WTC11 (cell line): Measurements from ENCODE around the gene ATP5F1A.

Source experiments
- CREB1 ChIP-seq: sonication (generic); formaldehyde crosslinking; IDR thresholded peaks from 2 replicates; pipeline ENCODE4 v1.8.0; 2023; ENCODE audit warnings: mild to moderate bottlenecking, missing genetic modification reagents
- ELF4 ChIP-seq: sonication (generic); formaldehyde crosslinking; IDR thresholded peaks from 2 replicates; pipeline ENCODE4 v1.8.1; 2022; ENCODE audit warnings: low read depth, mild to moderate bottlenecking, moderate library complexity, missing genetic modification reagents
- FOXP1 ChIP-seq: sonication (generic); formaldehyde crosslinking; IDR thresholded peaks from 2 replicates; pipeline ENCODE4 v1.8.0; 2022; ENCODE audit warnings: missing genetic modification reagents, mild to moderate bottlenecking, moderate library complexity, borderline replicate concordance
- JUN ChIP-seq: sonication (generic); formaldehyde crosslinking; IDR thresholded peaks from 2 replicates; pipeline ENCODE4 v1.8.0; 2023; ENCODE audit warnings: mild to moderate bottlenecking, missing genetic modification reagents
- NR3C1 ChIP-seq: sonication (generic); formaldehyde crosslinking; conservative IDR thresholded peaks from 2 replicates; pipeline ENCODE4 v1.8.1; 2023; ENCODE audit warnings: low read depth, mild to moderate bottlenecking, missing genetic modification reagents
- ZBTB21 ChIP-seq: sonication (generic); formaldehyde crosslinking; IDR thresholded peaks from 2 replicates; pipeline ENCODE4 v1.8.1; 2023; ENCODE audit warnings: mild to moderate bottlenecking, missing genetic modification reagents, borderline replicate concordance
- ZNF423 ChIP-seq: fragments of 250-450 bp; sonication (Bioruptor Pico); IDR thresholded peaks from 2 replicates; pipeline ENCODE4 v2.1.2; 2022; ENCODE audit warnings: mild to moderate bottlenecking, moderate library complexity
- TF ChIP-seq, protein P1 (sequence below): sonication (generic); formaldehyde crosslinking; IDR thresholded peaks from 2 replicates; pipeline ENCODE4 v1.8.1; 2022; ENCODE audit warnings: low read depth, missing genetic modification reagents, borderline replicate concordance
- TF ChIP-seq, protein P2 (sequence below): fragments of 200-600 bp; IDR thresholded peaks from 2 replicates; pipeline ENCODE4 v1.8.0; 2022; ENCODE audit warnings: antibody characterized with exemption
- TF ChIP-seq, protein P3 (sequence below): sonication (generic); formaldehyde crosslinking; conservative IDR thresholded peaks from 2 replicates; pipeline ENCODE4 v1.8.1; 2023; ENCODE audit warnings: mild to moderate bottlenecking, low read depth, missing genetic modification reagents, moderate library complexity

DNA sequence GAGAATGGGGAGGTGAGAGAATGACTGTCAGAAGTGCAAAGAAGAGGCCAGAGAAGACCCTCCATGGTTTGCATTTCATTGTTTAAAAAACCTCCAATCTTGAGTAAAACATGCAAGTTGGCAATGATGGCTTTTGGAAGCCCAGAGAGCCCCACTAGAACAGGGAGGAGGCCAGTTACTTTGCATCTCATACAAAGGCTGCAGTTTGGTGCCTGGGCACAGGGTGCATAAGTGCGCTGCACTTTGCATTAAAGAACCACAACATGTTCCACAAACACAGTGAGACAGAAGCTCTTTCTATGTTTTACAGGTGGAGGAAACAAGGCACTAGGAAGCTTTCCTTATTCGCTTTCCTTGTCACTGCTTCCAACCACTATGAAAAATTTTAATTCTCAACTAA lies 51.4 kb downstream of the ATP5F1A start:
- TF ChIP-seq, protein P1, sequence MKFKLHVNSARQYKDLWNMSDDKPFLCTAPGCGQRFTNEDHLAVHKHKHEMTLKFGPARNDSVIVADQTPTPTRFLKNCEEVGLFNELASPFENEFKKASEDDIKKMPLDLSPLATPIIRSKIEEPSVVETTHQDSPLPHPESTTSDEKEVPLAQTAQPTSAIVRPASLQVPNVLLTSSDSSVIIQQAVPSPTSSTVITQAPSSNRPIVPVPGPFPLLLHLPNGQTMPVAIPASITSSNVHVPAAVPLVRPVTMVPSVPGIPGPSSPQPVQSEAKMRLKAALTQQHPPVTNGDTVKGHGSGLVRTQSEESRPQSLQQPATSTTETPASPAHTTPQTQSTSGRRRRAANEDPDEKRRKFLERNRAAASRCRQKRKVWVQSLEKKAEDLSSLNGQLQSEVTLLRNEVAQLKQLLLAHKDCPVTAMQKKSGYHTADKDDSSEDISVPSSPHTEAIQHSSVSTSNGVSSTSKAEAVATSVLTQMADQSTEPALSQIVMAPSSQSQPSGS (CRISPR knock-in tag) = no peak
- TF ChIP-seq, protein P2, sequence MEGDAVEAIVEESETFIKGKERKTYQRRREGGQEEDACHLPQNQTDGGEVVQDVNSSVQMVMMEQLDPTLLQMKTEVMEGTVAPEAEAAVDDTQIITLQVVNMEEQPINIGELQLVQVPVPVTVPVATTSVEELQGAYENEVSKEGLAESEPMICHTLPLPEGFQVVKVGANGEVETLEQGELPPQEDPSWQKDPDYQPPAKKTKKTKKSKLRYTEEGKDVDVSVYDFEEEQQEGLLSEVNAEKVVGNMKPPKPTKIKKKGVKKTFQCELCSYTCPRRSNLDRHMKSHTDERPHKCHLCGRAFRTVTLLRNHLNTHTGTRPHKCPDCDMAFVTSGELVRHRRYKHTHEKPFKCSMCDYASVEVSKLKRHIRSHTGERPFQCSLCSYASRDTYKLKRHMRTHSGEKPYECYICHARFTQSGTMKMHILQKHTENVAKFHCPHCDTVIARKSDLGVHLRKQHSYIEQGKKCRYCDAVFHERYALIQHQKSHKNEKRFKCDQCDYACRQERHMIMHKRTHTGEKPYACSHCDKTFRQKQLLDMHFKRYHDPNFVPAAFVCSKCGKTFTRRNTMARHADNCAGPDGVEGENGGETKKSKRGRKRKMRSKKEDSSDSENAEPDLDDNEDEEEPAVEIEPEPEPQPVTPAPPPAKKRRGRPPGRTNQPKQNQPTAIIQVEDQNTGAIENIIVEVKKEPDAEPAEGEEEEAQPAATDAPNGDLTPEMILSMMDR = no peak
- TF ChIP-seq NR3C1 = no peak
- no peak for TF ChIP-seq ZBTB21 (CRISPR knock-in tag)
- TF ChIP-seq CREB1 (CRISPR knock-in tag) = no peak
- no peak for TF ChIP-seq FOXP1 (CRISPR knock-in tag)
- TF ChIP-seq, protein P3, sequence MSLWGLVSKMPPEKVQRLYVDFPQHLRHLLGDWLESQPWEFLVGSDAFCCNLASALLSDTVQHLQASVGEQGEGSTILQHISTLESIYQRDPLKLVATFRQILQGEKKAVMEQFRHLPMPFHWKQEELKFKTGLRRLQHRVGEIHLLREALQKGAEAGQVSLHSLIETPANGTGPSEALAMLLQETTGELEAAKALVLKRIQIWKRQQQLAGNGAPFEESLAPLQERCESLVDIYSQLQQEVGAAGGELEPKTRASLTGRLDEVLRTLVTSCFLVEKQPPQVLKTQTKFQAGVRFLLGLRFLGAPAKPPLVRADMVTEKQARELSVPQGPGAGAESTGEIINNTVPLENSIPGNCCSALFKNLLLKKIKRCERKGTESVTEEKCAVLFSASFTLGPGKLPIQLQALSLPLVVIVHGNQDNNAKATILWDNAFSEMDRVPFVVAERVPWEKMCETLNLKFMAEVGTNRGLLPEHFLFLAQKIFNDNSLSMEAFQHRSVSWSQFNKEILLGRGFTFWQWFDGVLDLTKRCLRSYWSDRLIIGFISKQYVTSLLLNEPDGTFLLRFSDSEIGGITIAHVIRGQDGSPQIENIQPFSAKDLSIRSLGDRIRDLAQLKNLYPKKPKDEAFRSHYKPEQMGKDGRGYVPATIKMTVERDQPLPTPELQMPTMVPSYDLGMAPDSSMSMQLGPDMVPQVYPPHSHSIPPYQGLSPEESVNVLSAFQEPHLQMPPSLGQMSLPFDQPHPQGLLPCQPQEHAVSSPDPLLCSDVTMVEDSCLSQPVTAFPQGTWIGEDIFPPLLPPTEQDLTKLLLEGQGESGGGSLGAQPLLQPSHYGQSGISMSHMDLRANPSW (CRISPR knock-in tag) = no peak
- no peak for TF ChIP-seq ELF4 (CRISPR knock-in tag)
- no peak for TF ChIP-seq JUN
- no peak for TF ChIP-seq ZNF423 (CRISPR knock-in tag)
